Peyer's patch (tissue), 4 donors: ENCODE results near the gene PMP22.

Experiments
- CTCF ChIP-seq, 6 experiments: fragments of 450-650 bp in 4 of 6; fragments of 200-600 bp in 2 of 6; sonication (generic) in 1 of 6; IDR thresholded peaks; one replicate each; pipeline ENCODE4 v1.5.1; 2017 to 2019; ENCODE audit warnings: antibody characterized with exemption in 6 of 6, mild to moderate bottlenecking in 3 of 6, moderate library complexity in 1 of 6
- POLR2A ChIP-seq, 2 donors: fragments of 450-650 bp; IDR thresholded peaks; one replicate each; pipeline ENCODE4 v1.5.1; 2017; ENCODE audit warnings: antibody characterized with exemption in 2 of 2, mild to moderate bottlenecking in 2 of 2, moderate library complexity in 2 of 2

GRCh38 chr17:15268461-15268860 is 3.3 kb upstream of the PMP22 start:
- no peak for TF ChIP-seq CTCF (IDR thresholded peaks at IDR 0.05)
- TF ChIP-seq POLR2A (IDR thresholded peaks at IDR 0.05): no peak
